ENCODE data around the gene CFAP54. TPM values are rescaled to one million over a fixed set of nuclear protein-coding genes. Genes with fewer than 3 reads are reported as not detected.

The CFAP54 gene
- total and polyA plus RNA-seq, 7 donors = 0.03 to 0.14 (median 0.08) TPM; not detected in 3

DNA sequence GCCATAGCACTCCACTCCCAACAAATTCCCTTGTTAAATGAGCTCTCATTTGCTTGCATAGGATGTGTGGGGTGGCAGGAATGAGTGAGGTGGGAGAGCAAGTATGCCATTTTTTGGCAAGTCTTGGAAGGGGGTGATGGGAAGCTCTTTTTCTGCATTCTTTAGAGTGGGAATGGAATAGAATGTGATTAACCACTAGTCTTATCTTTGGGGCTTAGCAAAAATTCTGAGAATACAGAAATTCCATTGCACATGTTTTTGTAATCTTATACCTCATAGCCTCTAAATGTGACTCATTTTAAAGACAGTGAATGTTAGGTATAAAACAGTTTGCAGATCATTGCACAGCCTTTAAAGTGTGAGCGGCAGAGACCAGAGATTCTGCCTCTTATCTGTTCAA is 389.3 kb downstream of the CFAP54 start:
- Histone ChIP-seq H3K27ac (no peak overlapping the region), H3K9me3 (no peaks in the 10 kb centered on the region), H3K27me3 (ENCODE audit: insufficient read depth in 3 of 3, low read length in 2 of 3) (peaks cover 0 to 3% (median 0%) of the 10 kb centered on the region in 3 donors), H3K36me3 (ENCODE audit: insufficient read depth in 1 of 2, low read depth in 1 of 2) (no peaks in the 10 kb centered on the region), H3K4me3 (no peak overlapping the region), H3K4me1 (no peaks in the 10 kb centered on the region)
- TF ChIP-seq, protein P1, sequence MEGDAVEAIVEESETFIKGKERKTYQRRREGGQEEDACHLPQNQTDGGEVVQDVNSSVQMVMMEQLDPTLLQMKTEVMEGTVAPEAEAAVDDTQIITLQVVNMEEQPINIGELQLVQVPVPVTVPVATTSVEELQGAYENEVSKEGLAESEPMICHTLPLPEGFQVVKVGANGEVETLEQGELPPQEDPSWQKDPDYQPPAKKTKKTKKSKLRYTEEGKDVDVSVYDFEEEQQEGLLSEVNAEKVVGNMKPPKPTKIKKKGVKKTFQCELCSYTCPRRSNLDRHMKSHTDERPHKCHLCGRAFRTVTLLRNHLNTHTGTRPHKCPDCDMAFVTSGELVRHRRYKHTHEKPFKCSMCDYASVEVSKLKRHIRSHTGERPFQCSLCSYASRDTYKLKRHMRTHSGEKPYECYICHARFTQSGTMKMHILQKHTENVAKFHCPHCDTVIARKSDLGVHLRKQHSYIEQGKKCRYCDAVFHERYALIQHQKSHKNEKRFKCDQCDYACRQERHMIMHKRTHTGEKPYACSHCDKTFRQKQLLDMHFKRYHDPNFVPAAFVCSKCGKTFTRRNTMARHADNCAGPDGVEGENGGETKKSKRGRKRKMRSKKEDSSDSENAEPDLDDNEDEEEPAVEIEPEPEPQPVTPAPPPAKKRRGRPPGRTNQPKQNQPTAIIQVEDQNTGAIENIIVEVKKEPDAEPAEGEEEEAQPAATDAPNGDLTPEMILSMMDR (IDR thresholded peaks at IDR 0.05) = no peak
- intact Hi-C loops (cut with DNase I) = no loop called here
- DNase-seq (no peak), ATAC-seq (no peak)
- WGBS, 3 donors = 73 to 90% (median 88%) methylated on average over 1 of the region's 1 CpG

GRCh38 chr12:96879301-96879700 is 389.9 kb downstream of the CFAP54 start:
- intact Hi-C loops (cut with DNase I) = no loop called here
- no peaks in the 10 kb centered on the region for H3K4me1 ChIP-seq
- no peaks in the 10 kb centered on the region for H3K36me3 ChIP-seq (ENCODE audit: insufficient read depth in 1 of 2, low read depth in 1 of 2)
- H3K27ac ChIP-seq = no peak overlapping the region
- H3K9me3 ChIP-seq = no peaks in the 10 kb centered on the region
- peaks cover 0 to 3% (median 0%) of the 10 kb centered on the region in 3 donors for H3K27me3 ChIP-seq (ENCODE audit: insufficient read depth in 3 of 3, low read length in 2 of 3)
- H3K4me3 ChIP-seq = no peak overlapping the region
- DNase-seq (no peak), ATAC-seq (no peak)
- 83 to 88% (median 86%) methylated on average over 4 of the region's 4 CpGs for WGBS, 3 donors
- TF ChIP-seq, protein P1 (IDR thresholded peaks at IDR 0.05) = no peak

- ATAC-seq = no peak
- no peaks in the 10 kb centered on the region for H3K9me3 ChIP-seq
- no peak overlapping the region for H3K27ac ChIP-seq
- H3K4me3 ChIP-seq = no peak overlapping the region
- DNase-seq = no peak
- peaks cover 0 to 3% (median 0%) of the 10 kb centered on the region in 3 donors for H3K27me3 ChIP-seq (ENCODE audit: insufficient read depth in 3 of 3, low read length in 2 of 3)
- 85 to 88% (median 85%) methylated on average over 3 of the region's 3 CpGs for WGBS, 3 donors
- H3K4me1 ChIP-seq = no peaks in the 10 kb centered on the region
- no peaks in the 10 kb centered on the region for H3K36me3 ChIP-seq (ENCODE audit: insufficient read depth in 1 of 2, low read depth in 1 of 2)
- intact Hi-C loops (cut with DNase I) = no loop called here
- TF ChIP-seq, protein P1 (IDR thresholded peaks at IDR 0.05) = no peak
These were observed 390.8 kb downstream of the CFAP54 start for GRCh38 chr12:96880220-96880619.

- Histone ChIP-seq H3K9me3 (no peaks in the 10 kb centered on the region), H3K27me3 (ENCODE audit: insufficient read depth in 3 of 3, low read length in 2 of 3) (peaks cover 0 to 3% (median 0%) of the 10 kb centered on the region in 3 donors), H3K4me3 (no peak overlapping the region), H3K36me3 (ENCODE audit: insufficient read depth in 1 of 2, low read depth in 1 of 2) (no peaks in the 10 kb centered on the region), H3K4me1 (no peaks in the 10 kb centered on the region), H3K27ac (no peak overlapping the region)
- intact Hi-C loops (cut with DNase I) = no loop called here
- TF ChIP-seq, protein P1 (IDR thresholded peaks at IDR 0.05) = no peak
- DNase-seq (no peak), ATAC-seq (no peak)
These were observed 392.2 kb downstream of the CFAP54 start for GRCh38 chr12:96881608-96882007.

DNA sequence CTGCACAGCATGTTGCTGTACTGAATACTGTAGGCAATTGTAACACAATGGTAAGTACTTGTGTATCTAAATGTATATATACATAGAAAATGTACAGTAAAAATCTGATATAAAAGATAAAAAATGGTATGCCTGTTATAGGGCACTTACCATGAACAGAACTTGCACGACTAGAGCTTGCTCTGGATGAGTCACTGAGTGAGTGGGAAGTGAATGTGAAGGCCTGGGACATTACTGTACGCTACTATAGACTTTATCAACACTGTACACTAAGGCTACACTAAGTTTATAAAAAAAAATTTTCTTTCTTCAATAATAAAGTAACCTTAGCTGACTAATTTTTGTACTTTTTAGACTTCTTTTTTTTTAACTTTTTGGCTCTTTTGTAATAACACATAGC is 393.5 kb downstream of the CFAP54 start:
- intact Hi-C loops (cut with DNase I) = no loop called here
- 68 to 75% (median 72%) methylated on average over 2 of the region's 2 CpGs for WGBS, 3 donors
- Histone ChIP-seq H3K36me3 (ENCODE audit: insufficient read depth in 1 of 2, low read depth in 1 of 2) (no peaks in the 10 kb centered on the region), H3K4me1 (no peaks in the 10 kb centered on the region), H3K27me3 (ENCODE audit: insufficient read depth in 3 of 3, low read length in 2 of 3) (peaks cover 0 to 3% (median 0%) of the 10 kb centered on the region in 3 donors), H3K9me3 (no peaks in the 10 kb centered on the region), H3K4me3 (no peak overlapping the region), H3K27ac (no peak overlapping the region)
- ATAC-seq = no peak
- DNase-seq = no peak
- TF ChIP-seq, protein P1 (IDR thresholded peaks at IDR 0.05) = no peak
